GM18498 (cell line): Measurements from ENCODE around the gene PRR23E.

Source experiments
- ATAC-seq: cut with Tn5 transposase; IDR thresholded peaks from one replicate; pipeline ENCODE4 v1.9.1; 2021; ENCODE audit warnings: mild to moderate bottlenecking, moderate library complexity; ENCODE audit not compliant: unreplicated experiment

PRR23E gene

GRCh38 chr3:127192576-127193232 is at the start of gene PRR23E:
TSS of gene PRR23E (plus strand) at chr3:127193131. CDS start at chr3:127196686, 3,555 bp downstream.
- no peak for ATAC-seq

GRCh38 chr3:127143172-127143571 is 49.8 kb upstream of the PRR23E start:
- ATAC-seq, result no peak

GRCh38 chr3:127144631-127145030 is 48.3 kb upstream of the PRR23E start:
- ATAC-seq, result no peak

GRCh38 chr3:127145266-127145665 is 47.7 kb upstream of the PRR23E start:
- no peak for ATAC-seq

GRCh38 chr3:127147291-127147885 is 45.5 kb upstream of the PRR23E start:
- ATAC-seq, result no peak

- no peak for ATAC-seq
These were observed 43.2 kb upstream of the PRR23E start for GRCh38 chr3:127149621-127150310.

- ATAC-seq, result no peak
These were observed 42.2 kb upstream of the PRR23E start for GRCh38 chr3:127150513-127151250.

GRCh38 chr3:127151251-127151564 is 41.7 kb upstream of the PRR23E start:
- no peak for ATAC-seq

- no peak for ATAC-seq
These were observed 40.8 kb upstream of the PRR23E start for GRCh38 chr3:127151992-127152650.

- ATAC-seq, result no peak
These were observed 40.0 kb upstream of the PRR23E start for GRCh38 chr3:127152684-127153505.

GRCh38 chr3:127153506-127153815 is 39.5 kb upstream of the PRR23E start:
- ATAC-seq, result no peak

- ATAC-seq, result no peak
These were observed 36.4 kb upstream of the PRR23E start for GRCh38 chr3:127156338-127157050.

- no peak for ATAC-seq
These were observed 35.6 kb upstream of the PRR23E start for GRCh38 chr3:127157171-127157828.

- ATAC-seq, result no peak
These were observed 34.2 kb upstream of the PRR23E start for GRCh38 chr3:127158614-127159229.

- ATAC-seq, result no peak
These were observed 33.4 kb upstream of the PRR23E start for GRCh38 chr3:127159543-127159942.

GRCh38 chr3:127161236-127161635 is 31.7 kb upstream of the PRR23E start:
- no peak for ATAC-seq

- no peak for ATAC-seq
These were observed 30.9 kb upstream of the PRR23E start for GRCh38 chr3:127161973-127162579.

GRCh38 chr3:127162947-127163645 is 29.8 kb upstream of the PRR23E start:
- ATAC-seq, result no peak
